ENCODE data around the gene TSPO.

Gene TSPO

DNA sequence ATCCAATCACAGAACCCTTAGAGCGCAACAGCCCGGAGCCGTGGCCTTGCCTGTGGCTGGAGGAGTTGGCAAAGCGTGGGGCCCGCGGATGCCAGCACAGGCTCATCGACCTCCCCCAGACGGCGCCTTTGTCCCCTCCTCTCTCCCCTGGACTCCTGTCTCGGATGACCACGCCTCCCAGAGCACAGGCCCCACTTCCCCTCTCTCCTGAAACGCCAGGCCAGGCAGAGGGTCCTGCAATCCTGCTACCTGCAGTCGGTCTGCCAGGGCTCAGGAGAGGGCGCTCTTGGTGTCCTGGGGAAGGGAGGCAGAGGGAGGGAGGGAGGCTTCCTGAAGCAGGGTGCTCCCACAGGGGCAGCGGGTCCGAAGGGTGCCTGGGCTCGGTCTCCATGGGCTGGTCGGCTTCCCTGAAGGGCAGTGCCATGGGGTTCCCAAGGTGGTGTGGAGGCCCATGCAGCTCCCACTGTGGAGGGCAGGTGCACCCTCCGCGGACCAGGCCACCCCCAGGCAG, 52.2 kb downstream of the TSPO start:
- no peak for DNase-seq

DNA sequence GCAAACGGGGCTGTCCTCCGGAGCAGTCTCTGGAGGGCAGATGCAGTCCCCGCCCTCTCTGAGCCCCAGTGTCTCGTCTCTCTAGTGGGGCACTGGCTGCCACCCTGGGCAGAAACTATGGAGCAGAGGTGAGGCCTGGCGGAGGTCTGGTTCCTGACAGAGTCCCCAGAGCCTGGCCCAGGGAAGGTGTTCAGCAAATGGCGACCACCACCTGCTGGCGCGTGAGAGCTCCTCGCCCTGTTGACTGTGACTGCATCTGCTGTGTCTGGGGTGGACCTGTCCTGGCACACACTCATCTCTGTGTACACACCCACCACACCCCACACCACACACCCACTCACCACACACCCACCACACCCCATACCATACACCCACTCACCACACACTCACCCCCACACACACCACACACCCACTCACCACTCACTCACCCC, 53.9 kb downstream of the TSPO start:
- DNase-seq: no peak

DNA sequence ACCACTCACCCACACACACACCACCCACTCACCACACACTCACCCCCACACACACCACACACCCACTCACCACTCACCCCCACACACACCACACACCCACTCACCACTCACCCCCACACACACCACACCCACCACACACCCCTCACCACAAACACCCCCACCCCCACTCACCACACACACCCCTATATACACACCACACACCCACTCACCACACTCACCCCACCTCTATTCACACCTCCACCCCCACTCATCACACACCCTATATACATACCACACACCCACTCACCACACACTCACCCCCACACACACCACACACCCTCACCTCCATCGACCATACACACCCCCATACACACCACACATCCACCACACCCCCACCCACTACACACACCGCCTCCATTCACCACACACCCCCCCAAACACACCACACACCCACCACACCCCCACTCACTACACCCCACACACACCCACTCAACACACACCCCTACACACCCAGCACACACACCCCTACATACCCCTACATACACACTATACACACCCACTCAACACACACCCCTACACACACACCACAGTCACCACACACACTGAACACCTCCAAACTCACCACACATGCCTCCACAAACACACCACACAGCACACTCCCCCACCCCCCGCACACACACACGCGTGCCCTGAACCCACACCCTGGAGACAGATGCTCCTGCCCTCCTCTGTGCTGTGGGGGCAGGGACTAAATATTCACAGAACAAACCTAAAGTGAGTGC, 54.6 kb downstream of the TSPO start:
- DNase-seq: no peak

DNA sequence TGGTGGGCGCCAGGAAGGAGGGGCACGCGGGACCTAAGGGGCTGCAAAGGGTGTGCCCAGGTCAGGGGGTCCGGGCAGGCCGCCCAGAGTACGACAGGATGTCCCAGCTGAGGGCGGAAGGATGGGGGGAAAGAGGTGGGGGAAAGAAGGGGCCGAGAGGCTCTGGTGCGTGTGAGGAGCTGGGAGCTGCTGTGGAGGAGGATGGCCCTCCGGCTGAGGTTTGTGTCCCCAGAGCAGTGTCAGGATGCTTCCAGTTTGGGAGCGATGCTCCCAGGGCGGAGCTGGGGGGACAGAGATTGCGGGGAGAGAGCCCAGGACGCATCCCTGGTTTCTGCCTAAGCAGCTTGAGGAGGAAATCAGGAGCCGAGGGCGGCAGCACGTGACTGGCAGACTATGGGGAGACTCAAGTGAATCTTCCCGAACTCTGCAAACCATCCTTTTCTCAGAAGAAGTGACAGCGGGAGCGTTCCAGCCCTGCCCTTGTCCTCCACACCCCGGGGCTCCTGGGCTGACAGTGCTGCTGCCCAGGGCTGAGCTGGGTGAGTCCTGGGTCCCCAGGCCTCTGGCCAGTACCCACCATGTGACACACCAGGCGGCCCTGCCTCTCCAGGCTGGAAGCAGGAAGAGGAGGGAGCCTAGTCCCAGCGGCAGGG, 55.3 kb downstream of the TSPO start:
- no peak for DNase-seq

DNA sequence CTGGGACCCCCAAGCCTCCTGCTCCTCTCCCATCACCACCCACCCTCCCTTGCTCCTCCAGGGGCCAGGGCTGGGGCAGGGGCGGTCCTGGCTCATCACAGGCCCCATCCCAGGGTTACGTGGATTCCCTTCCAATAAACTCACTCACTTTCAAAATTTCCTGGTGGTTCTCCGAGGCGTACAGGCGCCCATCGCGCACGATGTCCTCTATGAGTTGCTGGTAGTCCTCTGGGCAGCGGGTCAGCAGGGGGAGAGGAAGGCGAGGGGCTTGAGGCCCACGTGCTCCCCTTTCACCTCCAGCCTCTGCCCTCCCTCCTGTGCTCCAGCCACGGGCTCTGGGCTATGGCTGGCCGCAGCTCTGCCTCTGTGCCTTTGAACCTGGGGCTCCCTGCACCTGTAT, 56.0 kb downstream of the TSPO start:
- DNase-seq: no peak

DNA sequence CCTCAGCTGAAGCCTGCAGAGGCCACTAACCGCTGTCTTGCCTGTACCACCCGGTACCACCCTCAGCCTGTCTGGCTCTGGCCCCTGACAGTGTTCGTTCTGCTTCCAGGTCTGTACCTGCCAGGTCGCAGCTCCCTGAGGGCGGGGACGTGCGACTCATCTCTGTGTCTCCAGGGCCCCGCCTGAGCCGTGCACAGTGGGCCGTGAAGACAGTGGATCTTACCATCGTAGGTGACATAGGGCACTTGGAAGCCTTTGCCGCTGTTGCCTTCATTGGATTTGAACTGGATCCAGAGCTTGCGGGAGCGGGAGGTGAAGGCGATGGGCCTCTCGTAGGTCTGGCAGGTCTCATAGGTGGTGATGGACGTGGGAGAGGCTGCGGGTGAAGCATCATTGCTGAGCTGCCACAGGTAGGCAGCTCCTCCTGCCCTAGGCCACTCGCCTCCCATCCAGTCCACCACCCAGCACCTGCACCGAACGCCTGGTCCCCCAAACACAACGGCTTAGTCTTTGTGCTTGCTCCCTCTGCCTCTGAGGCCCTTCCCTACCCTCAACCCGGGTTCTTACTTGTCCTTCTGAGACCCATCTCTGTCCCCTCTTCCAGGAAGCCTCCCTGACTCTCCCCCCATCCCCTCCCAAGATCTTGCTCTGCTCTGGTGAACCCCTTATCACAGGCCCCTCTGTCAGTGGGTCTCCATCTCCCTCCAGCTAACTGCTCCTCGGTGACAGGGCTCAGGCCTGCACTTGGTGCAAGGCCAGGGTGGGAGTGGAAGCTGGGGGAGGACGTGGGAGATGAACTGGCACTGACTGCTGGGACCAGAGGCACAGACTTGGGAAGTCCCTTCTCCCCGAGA, 56.7 kb downstream of the TSPO start:
- DNase-seq: no peak

DNA sequence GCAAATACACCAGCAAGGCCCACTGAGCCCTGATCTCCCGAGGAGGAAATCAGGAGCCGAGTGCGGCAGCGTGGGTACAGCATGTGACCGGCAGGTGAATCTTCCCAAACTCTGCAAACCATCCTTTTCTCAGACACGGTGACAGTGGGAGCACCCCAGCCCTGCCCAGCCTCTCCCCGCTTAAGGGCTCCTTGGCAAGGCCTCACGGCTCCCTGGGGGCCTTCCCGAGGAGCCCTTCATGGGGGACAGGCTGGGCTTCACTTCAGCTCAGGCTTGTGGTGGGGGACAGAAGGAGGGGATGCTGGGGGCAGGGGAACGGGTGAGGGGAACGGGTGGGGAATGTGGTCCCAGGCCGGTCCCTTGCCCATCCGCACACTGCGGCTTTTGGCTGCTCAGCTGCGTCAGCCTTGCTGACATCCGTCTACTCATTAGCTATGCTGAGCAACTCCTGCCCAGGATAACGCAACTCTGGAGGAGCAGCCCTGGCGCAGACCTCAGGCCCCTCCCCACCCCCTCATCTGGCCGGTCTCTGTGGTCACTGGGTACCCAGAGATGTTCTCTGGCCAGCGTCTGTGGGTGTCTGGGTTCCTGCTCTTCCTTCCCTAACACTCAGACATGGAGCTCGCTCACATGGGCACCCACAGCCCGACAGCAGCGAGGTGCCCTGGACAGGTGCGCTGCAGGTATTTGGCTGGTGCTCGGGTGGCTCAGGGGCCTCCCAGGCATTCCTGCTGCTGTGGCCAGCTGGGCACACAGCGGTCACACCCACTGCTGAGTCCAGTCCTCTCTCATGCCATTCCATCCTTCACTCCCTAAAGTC, 57.6 kb downstream of the TSPO start:
- DNase-seq: no peak

DNA sequence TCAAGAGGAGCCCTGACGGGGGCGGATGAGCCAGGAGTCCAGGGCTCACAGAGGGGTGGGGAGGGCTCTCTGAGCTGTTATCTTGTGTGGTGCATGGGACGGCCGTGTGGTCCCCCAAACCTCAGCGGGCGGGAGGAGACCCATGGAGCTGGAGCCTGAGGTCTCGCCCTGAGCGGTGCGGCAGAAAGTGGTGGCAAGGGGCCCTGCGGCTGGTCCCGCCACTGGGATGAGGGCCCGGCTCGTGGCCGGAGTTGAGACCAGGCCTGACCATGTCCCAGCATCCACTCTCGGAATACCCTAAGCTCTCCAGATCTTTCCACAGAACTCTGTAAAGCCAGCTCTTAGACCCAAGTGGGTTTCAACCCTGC, 58.1 kb downstream of the TSPO start:
- DNase-seq: no peak

DNA sequence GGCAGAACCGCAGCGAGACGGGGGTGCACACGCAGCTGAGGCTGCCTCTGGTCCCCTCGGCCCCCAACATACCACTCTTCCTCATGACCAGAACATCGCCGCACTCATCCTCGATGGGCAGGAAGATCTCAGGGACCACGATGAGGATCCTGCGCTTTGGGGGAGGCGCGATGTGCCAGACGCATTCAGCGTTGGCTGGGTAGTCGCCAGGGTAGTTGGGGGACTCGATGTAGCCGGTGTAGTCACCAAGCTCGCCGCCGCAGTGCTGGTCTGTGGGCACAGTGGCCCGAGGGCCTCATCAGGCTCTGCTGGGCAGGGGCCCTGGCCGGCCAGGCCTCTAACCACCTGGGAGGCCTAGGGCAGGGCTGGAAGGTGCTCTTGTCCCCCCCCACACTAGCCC, 58.6 kb downstream of the TSPO start:
- DNase-seq: no peak

DNA sequence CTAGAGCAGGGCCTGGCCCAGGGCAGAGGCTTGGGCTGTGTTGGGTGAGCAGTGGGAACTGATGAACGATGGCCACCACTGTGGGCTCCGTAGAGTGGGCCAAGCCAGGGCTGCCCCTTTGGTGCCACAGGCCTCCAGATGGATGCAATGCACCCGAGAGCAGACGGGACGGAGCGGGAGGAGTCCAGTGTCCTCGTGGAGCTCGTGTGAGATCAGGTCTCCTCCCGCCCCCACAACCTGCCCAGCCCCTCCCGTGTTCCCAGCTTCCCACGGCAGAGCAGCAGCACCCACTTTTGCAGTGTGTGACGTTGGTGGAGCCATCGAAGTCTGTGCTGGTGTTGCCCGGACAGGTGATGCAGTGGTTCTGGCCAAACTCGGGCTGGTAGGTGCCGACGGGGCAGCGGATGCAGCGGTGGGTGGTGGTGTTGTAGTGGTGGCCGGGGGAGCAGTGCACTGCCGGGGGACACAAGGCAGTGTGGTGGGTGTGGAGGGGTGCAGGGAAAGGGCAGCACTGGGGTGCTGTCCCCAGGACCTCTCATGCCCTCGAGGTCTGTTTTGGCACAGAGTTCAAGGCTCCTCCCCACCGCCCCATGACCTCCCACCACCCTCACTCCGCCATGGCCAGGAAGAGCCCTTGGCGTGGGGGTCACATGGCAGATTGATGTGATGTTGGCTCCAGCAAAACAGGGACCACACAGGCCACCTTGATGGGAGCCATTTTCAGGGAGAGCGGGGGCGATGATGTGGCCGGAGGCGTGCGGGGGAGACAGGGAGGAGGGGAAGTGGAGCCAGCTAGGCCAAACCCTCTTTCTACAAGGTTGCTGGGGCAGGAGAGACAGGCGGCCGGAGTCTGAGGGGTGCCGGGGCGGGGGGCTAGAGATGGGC, 59.5 kb downstream of the TSPO start:
- DNase-seq: no peak

DNA sequence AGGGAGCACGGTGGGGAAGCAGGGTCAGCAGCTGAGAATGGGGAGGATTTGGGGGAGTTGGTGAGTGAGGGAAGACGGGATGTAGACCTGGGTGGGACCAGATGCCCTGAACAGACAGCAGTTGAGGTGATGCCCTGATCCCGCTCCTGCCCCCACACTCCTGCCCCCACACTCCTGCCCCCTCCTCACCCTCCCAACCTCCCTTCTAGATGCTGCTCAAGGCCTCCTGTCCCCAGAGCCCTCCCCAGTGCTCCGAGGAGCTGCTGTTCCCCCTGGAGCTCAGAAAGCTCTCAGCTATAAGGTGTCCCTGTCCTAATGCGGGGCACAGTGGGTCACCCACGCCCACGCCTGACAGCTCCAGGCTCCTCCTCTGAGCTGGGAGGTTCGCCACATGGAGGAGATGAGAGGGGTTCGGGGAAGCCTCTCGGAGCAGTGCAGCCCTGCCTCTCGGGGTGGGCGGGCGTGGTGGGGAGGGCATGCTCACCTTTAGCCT, 60.6 kb downstream of the TSPO start:
- no peak for DNase-seq

DNA sequence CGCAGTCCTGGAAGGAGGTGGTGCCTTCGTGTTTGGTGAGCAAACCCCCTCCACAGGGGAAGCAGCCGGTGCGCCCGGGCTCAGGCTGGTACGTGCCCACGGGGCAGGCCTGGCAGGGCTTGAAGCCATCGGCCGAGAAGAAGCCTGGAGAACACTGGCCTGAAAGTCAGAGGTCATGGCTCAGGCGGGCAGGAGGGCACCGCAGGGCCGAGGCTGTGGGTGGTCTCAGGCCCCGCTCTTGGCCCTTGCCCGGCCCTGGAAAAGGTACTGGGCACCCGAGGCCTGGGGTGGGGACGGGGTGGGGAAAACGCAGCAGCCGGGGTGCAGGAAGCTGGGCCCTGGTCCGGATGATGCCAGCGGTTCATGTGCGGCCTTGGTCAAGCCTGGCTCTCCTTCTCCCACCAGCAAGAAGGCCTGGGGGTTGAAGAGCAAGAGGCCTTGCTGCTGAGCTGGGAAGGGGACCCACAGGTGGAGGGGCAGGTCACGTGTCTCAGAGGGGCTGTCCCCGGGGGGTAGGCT, 61.1 kb downstream of the TSPO start:
- DNase-seq: no peak

Data from activated effector memory CD4-positive, alpha-beta T cell treated with anti-CD3 and anti-CD28 coated beads, Interleukin-2, amount 50 U/mL, for 16 hours (primary cell).